AG09319 (cell line): ENCODE measurements around the gene GID4.

Source experiments
- DNase-seq: peaks from one replicate; pipeline ENCODE4 v3.0.0-alpha.2; 2010; ENCODE audit warnings: low read depth; ENCODE audit errors: extremely low read depth
- TF ChIP-seq, protein P1 (sequence below): IDR thresholded peaks from 2 replicates; pipeline ENCODE4 v1.5.1; 2011; ENCODE audit warnings: low read depth, mild to moderate bottlenecking, inconsistent platforms, low read length, moderate library complexity

GID4 gene

DNA sequence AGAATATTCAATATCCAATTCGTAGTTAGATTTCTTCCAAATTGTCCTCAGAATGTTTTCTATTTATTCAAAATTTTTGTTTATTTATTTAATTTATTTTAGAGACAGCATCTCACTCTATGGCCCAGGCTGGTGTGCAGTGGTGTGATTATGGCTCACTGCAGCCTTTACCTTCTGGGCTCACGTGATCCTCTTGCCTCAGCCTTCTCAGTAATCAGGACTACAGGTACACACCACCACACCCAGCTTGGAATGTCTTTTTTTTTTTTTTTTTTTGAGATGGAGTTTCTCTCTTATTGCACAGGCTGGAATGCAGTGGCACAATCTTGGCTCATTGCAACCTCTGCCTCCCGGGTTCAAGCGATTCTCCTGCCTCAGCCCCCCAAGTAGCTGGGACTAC lies 45.0 kb downstream of the GID4 start:
- TF ChIP-seq, protein P1, sequence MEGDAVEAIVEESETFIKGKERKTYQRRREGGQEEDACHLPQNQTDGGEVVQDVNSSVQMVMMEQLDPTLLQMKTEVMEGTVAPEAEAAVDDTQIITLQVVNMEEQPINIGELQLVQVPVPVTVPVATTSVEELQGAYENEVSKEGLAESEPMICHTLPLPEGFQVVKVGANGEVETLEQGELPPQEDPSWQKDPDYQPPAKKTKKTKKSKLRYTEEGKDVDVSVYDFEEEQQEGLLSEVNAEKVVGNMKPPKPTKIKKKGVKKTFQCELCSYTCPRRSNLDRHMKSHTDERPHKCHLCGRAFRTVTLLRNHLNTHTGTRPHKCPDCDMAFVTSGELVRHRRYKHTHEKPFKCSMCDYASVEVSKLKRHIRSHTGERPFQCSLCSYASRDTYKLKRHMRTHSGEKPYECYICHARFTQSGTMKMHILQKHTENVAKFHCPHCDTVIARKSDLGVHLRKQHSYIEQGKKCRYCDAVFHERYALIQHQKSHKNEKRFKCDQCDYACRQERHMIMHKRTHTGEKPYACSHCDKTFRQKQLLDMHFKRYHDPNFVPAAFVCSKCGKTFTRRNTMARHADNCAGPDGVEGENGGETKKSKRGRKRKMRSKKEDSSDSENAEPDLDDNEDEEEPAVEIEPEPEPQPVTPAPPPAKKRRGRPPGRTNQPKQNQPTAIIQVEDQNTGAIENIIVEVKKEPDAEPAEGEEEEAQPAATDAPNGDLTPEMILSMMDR, result no peak
- no peak for DNase-seq

DNA sequence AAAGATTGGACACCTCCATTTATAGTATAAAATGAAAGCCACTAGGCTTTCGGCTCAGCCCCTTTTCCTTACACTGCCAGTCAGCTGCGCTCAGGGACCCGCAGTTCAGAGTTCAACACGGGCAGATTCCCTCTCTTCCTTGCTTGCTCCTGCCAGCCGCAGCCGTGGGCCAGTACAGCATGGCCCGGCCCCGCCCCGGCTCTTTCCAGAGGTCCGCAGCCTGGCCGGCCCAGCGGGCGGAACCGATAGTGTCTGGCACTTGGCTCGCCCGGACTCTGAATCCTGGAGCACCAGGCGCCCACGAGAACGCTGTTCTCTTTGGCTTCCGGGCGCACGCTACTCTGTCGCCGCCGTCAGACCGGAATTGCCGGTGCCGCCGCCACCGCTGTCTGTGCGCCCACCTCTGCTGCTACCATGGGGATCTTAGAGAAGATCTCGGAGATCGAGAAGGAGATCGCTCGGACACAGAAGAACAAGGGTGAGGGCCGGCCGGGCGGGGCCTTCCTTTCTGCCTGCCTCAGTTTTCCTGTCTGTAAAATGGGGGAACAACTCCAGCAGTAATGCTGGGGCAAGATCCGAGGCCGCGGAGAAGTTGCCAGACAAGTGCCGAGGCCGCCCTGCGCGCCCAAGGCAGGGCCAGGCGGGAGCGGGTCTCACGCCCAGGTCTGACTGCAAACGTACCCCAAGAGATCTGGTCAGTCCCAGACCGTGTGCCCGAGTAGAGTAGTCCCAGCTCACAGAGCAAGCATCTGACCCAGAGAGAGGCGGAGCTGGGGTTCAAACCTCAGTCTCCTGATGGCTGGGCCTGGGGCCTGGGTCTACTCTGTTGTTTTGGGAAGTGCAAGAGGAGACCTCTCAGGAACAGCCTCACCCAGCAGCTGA lies 48.6 kb downstream of the GID4 start, which contains the start of gene DRG2:
DRG2 (plus strand) TSS at position 339 of the 882 bp plus-strand sequence; CDS start at position 415, 76 bp downstream.
- peak; percentile 79 for DNase-seq
- TF ChIP-seq, protein P1, result peak; percentile 18

DNA sequence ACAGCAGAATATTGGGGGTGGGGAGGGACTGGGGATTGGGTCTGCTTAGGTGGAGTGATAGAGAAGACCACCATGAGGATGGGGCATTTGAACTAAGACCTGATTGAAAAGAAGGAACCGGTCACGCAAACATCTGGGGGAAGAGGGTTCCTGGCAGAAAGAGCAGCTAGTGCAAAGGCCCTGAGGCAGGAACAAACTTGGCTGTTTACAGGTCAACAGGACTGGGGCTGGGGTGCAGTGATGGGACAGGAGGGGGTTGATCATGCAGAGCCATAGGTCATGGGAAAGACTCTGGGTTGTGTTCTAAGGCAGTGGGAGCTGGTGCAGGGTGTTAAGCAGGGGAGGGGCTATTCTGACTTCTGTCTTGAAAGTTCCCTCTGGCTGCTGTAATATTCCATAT lies 50.4 kb downstream of the GID4 start:
- no peak for DNase-seq
- TF ChIP-seq, protein P1, result no peak

DNA sequence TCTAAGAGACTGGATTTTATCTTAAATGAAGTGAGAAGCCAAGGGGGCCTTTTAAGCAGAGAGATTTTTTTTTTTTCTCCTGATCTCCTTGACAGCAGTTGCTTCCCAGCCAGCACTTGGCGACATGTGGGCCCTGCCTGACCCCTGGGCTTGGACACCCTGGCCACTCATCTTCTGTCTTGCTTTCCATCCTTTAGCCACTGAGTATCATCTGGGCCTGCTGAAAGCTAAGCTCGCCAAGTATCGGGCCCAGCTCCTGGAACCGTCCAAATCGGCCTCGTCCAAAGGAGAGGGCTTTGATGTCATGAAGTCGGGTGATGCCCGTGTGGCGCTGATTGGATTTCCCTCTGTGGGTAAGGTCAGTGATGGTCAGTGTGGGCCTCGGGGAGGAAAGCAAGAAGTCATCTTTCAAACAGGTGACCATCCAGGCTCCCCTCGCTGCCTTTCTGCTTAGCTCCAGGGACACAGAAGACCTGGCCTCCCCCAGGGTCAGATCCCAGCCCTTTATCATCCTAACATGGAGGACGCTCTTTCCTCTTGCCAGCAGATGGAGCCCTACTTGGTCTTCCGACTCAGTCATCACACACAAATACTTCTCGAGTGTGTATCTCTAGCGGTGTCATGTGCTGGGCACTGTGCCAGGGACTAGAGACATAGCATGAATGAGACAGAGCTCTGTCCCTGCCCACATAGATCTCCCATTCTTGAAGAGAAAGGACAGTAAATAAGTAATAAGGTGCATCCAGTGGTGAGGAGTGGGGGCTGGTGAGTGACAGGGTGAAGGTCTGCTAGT lies 54.6 kb downstream of the GID4 start:
- DNase-seq, result no peak
- TF ChIP-seq, protein P1, result peak; percentile 37

DNA sequence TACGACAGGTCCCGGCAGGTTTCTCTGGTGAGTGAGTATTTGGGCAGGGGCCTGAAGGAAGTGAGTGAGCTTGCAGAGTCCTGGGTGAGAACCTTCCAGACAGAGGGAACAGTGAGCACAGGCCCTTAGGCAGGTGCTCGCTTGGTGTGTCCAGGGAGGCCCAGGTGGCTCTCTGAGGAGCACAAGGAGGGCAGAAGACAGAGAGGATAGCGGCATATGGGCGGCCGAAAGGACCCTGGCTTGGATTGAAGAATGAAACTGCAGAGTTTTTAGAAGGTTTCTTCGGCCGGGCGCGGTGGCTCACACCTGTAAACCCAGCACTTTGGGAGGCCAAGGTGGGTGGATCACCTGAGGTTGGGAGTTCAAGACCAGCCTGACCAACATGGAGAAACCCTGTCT lies 55.2 kb downstream of the GID4 start:
- TF ChIP-seq, protein P1, result no peak

DNA sequence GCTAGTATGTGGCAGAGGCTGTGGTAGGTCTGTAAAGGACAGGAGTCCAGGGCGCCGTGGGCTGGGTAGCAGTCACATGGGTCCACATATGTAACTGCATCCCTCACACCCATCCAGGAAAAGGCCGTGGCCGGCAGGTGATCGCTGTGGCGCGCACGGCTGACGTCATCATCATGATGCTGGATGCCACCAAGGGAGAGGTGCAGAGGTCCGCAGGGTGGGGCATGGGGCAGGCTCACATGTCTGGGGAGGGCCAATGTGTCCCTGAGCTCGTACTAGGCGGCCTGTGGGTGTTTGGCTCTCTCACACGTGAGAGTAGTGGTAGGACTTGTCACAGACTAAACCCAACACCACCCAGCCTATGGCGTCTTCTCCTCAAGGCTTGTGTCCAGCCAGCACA lies 60.3 kb downstream of the GID4 start:
- no peak for DNase-seq
- TF ChIP-seq, protein P1, result no peak

More for the DNA sequence above, 55.2 kb downstream of the GID4 start:
- no peak for DNase-seq

- DNase-seq, result no peak
- TF ChIP-seq, protein P1, result no peak
Measured at GRCh38 chr17:18100616-18101015, 61.4 kb downstream of the GID4 start.
